ENCODE measurements around the gene LRPAP1. TPM values are rescaled to one million over a fixed set of nuclear protein-coding genes. Genes with fewer than 3 reads are reported as not detected.

The LRPAP1 gene
- total and polyA plus RNA-seq, 10 of the 15 experiments (the other 5 are each of a cell fraction or from before 2014, with no cell fraction given), result 1.0 to 100 (median 51.1) TPM

GRCh38 chr4:3485886-3486540, 46.2 kb downstream of the LRPAP1 start:
- RAD21 ChIA-PET (ENCODE audit: unreplicated experiment), result no interaction called here
- FAIRE-seq, result no peak
- Histone ChIP-seq H3K4me3 (no peak overlapping the region), H3K9ac (ENCODE audit: control insufficient read depth, insufficient read depth, low read length) (no peak overlapping the region), H4K20me1 (ENCODE audit: control insufficient read depth, insufficient read depth) (no peaks in the 10 kb centered on the region), H2AFZ (ENCODE audit: control insufficient read depth, low read depth, low read length) (no peak overlapping the region), H3K4me2 (ENCODE audit: control insufficient read depth, insufficient read depth) (no peak overlapping the region), H3K36me3 (ENCODE audit: control insufficient read depth in 2 of 2, insufficient read depth in 2 of 2, low read length in 1 of 2) (no peaks in the 10 kb centered on the region), H3K79me2 (ENCODE audit: control insufficient read depth, insufficient read depth, low read length) (no peaks in the 10 kb centered on the region), H3K9me3 (replicated peaks; ENCODE audit: control insufficient read depth, insufficient read depth, low read length) (no peaks in the 10 kb centered on the region), H3K27ac (ENCODE audit: control insufficient read depth, insufficient read depth) (no peak overlapping the region), H3K4me1 (ENCODE audit: control insufficient read depth, insufficient read depth, low read length) (no peaks in the 10 kb centered on the region; the same call in 1 of the 2 replicates), H3K27me3 (replicated peaks in 1 of 2; ENCODE audit: control insufficient read depth in 2 of 2, insufficient read depth in 2 of 2, low read length in 1 of 2) (peaks cover 2 to 6% of the 10 kb centered on the region in 2 experiments; a peak in 3 of 4 replicates)
- CTCF ChIA-PET, result interaction anchor here (0.6 kb wide), 1 partner anchor 123 kb away, joined by 3 read pairs; no protein-coding TSS in a partner anchor
- no TSS peak for BruUV-seq (replicated peaks)
- POLR2A ChIA-PET, result no interaction called here
- in situ Hi-C loops (cut with MboI), result no loop called here
- intact Hi-C loops (cut with micrococcal nuclease; ENCODE audit: unreplicated experiment), result no loop called here
- SMC1A ChIA-PET (ENCODE audit: uncharacterized antibody, unreplicated experiment), result no interaction called here
- DNase-seq (ENCODE audit: low read depth, low spot score), result no peak
- no peak for ATAC-seq
- TF ChIP-seq GABPA (IDR thresholded peaks at IDR 0.05; ENCODE audit: low read depth) (no peak), ZBTB4 (CRISPR knock-in tag; IDR thresholded peaks at IDR 0.05) (no peak), SMC3 (IDR thresholded peaks at IDR 0.05; ENCODE audit: borderline replicate concordance, low read length) (no peak)
- 33% methylated on average over 25 of the region's 25 CpGs for WGBS (ENCODE audit: insufficient coverage, insufficient replicate concordance, low lambda C conversion rate, missing lambda C conversion rate)

Data from GM12878 (cell line).